Breast epithelium (tissue), 3 donors: ENCODE results near the gene KANSL3.

Source experiments
- CTCF ChIP-seq, 3 donors: fragments of 450-650 bp; IDR thresholded peaks; one replicate each; pipeline ENCODE4 v1.5.1; 2016 to 2017; ENCODE audit warnings: antibody characterized with exemption in 3 of 3, mild to moderate bottlenecking in 3 of 3, moderate library complexity in 3 of 3
- POLR2A ChIP-seq: fragments of 450-650 bp; IDR thresholded peaks from one replicate; pipeline ENCODE4 v1.6.1; 2016; ENCODE audit warnings: antibody characterized with exemption, mild to moderate bottlenecking, moderate library complexity
- POLR2AphosphoS5 ChIP-seq, 3 donors: sonication (generic); formaldehyde crosslinking; IDR thresholded peaks; one replicate each; pipeline ENCODE4 v1.6.1; 2017; ENCODE audit warnings: antibody characterized with exemption in 3 of 3

DNA sequence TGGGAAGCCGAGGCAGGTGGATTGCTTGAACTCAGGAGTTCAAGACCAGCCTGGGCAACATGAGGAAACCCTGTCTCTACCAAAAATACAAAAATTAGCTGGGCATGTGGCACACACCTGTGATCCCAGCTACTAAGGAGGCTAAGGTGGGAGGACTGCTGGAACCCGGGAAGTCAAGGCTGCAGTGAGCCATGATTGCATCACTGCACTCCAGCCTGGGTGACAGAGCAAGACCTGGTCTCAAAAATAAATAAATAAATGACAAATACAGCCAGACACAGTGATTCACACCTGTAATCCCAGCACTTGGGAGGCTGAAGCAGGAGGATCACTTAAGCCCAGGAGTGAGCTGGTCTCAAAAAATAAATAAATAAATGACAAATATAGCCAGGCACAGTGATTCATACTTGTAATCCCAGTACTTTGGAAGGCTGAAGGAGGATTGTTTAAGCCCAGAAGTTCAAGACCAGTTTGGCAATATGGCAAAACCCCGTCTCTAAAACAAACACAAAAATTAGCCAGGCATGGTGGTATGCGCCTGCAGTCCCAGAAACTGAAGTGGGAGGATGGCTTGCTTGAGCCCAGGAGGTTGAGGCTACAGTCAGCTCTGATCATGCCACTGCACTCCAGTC lies 6.2 kb downstream of the KANSL3 start:
- no peak for TF ChIP-seq POLR2A
- no peak for TF ChIP-seq CTCF (IDR thresholded peaks at IDR 0.05)
- TF ChIP-seq POLR2AphosphoS5 (IDR thresholded peaks at IDR 0.05), result no peak
